DMS153 treated with DMSO at 0.1 percent for 48 hours (cell line): ENCODE measurements around the gene MYL6.
A peak's percentile ranks its signal among the peaks of the same experiment; 100 is the strongest.

Source experiments
- DNase-seq: peaks from one replicate; lab custom pipeline; 2025; ENCODE audit not compliant: unreplicated experiment; lab: John Stamatoyannopoulos, UW

Gene MYL6

DNA sequence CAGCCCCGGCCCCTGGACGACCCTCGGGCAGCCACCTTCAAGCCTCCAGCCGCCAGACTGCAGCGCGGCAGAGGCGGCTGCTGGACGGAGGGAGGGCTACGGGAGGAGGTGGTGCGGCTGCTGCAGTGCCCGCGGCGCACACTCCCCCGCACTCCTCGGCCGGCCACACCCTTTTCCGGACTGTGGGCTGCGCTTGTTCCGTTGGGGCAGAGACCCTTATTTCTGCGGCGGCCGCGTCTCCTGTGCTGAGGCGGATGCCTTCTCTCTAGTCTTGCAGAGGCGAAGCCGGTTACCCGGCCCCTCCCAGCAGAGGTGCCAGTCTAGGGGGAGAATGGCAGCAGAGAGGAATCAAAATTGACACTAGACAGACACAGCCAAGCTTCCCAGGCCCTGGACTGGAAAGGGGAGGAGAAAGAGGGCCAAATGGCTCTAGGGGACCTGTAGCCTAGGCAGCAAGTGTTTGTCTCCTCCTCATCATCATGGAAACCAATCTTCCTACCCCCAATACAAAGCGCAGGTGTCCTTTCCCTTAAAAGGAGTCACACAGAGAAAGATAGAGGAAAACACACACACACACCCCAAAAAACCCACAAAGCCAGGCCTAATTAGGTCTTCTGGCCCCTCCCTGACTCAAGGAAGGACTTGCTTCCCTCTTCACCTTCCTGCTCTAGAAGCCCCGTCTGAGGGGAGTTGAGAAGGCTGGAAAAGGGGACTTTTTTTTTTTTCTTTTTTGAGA is 28.8 kb upstream of the MYL6 start:
- peak; percentile 31 for DNase-seq

DNA sequence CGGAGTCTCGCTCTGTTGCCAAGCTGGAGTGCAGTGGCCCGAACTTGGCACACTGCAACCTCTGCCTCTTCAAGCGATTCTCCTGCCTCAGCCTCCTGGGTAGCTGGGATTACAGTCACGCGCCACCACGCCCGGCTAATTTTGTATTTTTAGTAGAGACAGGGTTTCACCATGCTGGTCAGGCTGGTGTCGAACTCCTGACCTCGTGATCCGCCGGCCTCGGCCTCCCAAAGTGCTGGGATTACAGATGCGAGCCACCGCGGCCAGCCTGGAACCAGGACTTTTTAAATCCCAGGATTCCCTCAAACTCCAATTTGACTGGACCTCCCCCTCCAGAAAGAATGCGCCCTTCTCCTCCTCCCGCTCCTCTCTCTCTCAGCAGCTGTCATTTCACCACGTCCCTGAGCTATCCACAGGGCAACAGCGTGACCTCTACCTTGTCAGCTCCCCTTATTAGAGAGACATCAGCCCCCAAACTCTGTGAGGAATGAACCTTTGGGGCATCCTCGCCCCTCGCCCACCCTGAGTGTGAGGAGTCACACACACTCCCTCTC is 28.1 kb upstream of the MYL6 start:
- DNase-seq = no peak

DNA sequence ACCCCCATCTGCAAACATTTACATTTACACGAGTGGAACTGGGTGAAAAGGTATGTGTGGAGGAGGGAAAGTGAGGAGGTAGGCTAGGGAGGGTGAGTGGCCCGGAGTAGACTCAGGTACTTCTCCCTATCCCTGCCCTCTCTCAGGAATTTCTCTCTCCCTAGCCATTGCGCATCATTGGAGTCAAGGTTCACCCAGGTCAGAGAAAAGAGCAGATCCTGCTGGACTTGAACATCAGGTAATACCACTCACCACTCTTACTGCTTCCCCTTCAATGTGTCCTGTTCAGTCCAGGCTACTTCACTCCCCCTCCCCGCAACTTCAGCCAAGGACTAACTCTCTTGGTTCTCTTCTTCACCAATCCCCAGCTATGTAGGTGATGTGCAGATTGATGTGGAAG is 27.3 kb upstream of the MYL6 start:
- DNase-seq = no peak

DNA sequence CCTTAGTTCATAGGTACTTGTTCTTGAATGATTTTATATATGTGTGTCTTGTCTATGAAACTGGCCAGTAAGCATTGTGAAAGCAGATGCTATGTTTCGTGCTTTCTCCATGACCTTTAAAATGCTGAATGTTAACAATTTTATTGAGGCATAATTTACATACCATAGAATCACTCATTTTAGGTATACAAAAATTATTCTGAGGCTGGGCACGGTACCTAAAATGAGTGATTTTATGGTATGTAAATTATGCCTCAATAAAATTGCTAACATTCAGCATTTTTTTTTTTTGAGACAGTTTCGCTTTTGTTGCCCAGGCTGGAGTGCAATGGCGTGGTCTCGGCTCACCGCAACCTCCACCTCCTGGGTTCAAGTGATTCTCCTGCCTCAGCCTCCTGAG is 23.3 kb upstream of the MYL6 start:
- DNase-seq = no peak

DNA sequence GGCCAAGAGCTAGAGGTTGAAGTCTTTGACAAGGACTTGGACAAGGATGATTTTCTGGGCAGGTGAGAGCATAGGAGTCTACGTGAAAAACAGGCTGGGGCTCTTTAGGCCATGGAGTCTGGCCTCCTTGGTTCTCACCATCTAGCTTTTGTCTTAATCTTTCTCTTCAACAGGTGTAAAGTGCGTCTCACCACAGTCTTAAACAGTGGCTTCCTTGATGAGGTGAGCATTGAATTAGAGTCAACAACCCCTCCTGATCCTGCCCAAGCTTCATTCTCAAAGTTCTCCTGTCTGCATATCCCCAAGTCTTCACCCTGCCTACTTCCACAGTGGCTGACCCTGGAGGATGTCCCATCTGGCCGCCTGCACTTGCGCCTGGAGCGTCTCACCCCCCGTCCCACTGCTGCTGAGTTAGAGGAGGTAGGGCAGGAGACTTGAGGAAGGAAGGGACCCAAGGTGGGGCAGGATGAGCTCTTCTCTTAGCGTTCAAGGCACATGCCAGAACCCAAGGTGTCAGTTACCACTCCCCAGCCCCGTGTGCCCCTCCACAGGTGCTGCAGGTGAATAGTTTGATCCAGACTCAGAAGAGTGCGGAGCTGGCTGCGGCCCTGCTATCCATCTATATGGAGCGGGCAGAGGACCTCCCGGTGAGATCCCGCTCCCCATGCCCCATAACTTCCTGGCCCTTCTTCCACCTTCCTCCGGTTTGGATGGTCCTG is 20.1 kb upstream of the MYL6 start:
- no peak for DNase-seq

DNA sequence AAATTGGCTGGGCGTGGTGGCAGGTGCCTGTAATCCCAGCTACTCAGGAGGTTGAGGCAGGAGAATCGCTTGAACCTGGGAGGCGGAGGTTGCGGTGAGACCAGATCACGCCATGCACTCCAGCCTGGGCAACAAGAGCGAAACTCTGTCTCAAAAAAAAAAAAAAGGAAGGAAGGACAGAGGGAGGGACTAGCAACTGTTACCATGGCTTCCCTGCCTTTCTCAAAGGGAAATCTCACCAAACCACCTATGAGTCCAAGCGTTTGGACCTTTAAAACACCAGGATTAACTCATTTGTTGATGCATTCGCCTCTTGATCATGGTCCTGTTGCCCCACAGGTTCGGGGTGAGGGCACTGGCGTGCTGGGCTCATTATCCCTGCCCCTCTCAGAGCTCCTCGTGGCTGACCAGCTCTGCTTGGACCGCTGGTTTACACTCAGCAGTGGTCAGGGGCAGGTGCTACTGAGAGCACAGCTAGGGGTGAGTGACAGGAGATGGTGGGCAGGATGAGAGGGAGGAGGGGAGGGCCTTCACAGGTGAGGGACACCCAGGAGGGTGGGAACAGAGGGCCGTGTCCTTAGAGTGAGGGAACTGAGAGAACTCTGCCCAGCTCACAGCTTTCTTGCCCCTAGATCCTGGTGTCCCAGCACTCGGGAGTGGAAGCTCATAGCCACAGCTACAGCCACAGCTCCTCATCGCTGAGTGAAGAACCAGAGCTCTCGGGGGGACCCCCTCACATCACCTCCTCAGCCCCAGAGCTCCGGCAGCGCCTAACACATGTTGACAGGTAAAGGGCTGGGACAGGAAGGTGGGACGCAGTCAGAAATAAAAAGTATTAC is 16.0 kb upstream of the MYL6 start:
- no peak for DNase-seq

DNA sequence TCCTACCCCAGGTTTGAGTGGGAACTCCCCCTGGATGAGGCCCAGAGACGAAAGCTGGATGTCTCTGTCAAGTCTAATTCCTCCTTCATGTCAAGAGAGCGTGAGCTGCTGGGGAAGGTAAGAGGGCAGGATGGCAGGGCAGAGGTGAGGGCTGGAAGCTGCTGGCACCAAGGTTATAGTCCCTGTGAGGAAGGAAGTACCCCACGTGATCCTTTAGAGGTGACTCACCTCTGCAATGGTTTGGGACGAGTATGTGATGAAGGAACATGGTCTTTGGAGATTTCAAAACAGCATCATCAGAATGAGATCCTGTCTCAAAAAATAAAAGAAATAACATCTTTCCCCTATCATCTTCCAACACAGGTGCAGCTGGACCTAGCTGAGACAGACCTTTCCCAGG is 14.9 kb upstream of the MYL6 start:
- DNase-seq = no peak

DNA sequence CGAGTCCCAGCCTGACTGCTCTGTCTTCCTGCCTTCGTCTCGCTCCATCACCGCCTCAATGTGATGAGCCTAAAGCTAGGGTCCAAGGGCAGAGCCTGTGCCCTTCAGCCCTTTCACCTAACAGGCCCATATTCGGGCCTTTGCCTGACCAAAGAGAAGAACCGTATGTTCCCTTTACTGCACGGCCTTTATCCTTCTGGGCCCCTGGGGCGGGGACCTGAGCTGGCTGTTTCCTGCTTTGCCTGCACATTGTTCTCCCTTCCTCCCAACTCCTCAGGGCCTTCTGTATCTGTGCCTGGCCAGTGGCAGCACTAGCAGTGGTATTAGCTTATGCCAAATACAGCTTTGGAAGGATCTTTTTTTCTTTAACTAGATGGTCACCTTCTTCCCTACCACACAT is 14.3 kb upstream of the MYL6 start:
- DNase-seq = no peak

DNA sequence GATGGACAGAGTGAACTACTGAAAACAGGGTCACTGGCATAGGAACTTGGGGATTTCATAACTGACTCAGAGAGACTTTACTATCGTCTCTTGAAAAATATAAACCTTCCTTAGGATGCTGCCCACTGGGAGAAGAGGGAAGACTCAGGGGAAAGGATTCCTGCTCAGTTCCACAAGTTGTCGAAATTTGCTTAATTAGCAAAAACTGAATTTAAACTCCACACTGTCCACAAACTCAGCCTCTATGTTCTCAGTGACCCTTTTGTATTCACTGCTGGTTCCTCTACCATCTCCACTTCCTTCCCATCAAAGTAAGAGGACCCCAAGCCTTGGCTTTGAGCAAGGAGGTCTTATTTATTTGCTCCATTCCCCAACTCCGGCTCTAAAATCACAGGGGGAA is 12.9 kb upstream of the MYL6 start:
- no peak for DNase-seq

DNA sequence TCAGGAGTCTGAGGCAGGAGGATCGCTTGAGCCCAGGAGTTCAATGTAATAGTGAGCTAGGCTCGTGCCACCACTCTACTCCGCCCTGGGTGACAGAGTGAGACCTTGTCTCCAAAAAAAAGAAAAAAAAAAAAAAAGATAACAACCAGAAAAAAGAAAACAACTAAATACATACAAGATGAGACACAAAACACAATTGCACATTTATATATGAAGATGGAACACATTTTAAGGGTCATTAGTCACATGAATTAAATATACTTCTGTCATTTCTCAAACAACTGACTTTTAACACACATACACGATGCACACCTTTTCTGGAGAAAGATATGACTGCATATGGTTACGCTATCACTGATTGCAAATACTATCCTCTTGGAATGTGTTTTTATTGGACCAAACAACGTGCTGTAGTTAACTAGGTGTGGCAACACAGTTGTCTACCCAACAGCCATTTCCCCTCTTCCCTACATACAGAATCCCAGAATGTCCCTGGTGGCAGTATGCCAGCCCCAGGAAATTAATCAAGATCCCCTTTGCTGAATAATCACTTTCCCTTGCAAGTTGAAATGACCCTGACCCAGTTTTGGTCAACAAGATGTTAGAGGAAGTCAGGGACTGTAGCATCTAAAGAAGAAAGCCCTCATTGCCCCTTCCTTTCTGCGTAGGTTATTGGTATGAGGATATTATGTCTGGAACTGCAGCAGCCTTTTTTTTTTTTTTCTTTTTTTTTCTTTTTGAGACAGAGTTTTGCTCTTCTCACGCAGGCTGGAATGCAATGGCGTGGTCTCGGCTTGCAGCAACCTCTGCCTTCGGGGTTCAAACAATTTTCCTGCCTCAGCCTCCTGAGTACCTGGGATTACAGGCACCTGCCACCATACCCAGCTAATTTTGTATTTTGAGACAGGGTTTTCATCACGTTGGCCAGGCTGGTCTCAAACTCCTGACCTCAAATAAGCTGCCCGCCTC is 11.4 kb upstream of the MYL6 start:
- no peak for DNase-seq

DNA sequence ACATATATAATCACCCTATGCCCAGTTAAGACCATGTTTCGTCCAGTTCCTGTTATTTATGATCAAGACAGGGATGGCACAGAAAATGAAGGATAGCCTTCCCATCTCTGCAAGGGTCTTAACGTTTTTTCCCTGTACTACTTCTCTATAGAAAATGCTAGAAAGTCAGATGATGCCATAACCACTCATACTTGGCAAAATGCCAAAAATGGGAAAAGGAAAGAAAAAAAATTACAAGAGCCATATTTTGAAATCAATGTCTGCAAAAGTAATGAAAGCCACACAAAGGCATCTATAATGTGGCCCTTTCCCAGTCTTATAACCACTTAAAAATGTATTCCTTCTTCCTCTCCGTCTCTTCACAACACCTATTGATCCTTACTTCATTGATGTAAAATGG is 7.6 kb upstream of the MYL6 start:
- no peak for DNase-seq

DNA sequence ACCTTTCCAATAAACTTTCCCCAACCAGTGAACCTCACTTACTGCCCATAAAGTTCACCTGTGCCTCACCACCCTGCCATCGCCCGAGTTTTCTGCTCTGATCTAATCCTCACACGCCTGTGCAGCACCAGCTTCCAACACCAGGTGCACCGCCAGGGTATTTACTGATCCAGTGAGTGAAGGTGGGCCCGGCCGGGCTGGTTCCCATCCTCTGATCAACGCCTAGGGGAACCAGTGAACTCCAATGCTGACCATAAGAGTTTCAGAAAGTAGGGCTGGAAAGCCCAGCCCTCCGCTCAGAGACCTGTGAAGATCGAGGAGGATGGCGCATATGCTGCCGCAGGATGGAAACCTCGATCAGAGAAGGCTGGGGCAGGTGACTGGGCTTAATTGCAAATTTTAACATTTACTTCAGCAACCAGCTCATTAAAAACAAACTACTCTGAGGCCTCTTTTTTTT is 6.5 kb upstream of the MYL6 start:
- peak; percentile 57 for DNase-seq

DNA sequence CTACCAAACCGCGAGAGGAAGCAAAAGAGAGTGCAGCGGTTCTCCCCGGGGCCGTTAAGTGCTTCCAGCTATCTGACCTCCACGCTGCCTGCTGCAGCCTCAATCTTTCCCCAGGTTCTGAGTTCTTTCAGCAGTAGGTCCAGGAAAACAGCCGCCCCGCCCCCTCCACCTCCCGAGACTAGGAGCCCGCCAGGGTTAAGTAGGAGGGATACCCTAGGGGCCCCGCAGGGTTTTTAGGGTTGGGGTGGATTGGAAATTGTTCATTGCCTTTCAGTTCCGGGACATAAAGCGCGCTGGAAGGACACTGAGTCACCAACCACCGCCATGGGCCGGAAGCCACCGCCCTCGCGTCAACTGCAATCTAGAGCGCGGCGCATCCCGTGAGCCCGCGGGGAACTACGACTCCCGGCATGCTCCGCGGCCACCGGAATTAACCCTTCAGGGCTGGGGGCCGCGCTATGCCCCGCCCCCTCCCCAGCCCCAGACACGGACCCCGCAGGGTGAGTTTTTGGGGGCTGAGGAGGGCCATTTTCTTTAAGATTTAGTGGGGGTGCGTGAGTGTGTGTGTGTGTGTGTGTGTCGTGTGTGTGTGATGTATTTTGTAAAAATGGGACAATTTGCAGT is 5.9 kb upstream of the MYL6 start, which contains the start of gene MYL6B:
TSS of gene MYL6B (plus strand) at position 456 of the 624 bp plus-strand sequence. CDS start 1,332 bp downstream, outside the sequence.
- DNase-seq = peak; percentile 90

DNA sequence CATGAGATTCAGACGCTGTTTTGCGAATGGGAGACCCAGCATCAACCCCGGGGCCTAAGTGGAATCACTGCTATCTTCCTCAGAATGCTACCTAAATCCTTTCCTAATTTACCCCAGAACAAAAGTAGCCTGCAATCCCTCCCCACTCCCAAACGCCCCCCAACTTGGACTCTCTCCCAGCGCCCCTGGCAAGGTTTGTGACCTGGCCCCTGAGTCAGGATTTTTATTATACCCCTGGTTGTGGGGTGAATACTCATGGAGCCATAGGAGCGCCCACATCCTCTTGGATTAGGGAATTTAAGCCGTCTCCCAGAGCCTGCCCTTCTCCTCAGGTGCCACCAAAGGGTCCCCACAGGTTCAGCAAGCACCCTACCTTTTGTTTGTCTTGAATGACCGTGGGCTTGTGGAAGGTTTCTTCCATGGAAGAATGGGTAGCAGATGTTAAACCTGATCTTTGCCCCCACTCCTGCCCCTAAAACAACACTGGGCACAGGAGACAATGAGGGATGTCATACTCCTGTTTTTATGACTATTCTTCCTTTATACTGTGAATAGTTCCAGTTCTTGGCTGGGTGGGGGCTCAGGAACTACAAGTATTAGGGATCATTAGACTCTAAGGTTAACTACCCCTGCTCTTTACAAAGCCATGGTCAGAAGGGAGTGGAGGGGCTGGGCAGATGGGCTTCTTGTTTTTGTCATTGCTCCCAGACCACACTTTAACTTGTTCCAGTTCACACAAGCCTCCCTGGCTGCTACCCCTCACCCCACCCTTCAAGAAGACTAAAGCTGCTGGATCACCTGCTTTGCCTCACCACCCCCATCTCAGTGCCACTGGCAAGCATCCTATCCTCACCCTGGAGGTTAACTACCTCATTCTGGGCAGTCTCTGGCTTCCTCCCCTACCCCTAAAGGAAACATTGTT is 5.1 kb upstream of the MYL6 start:
- no peak for DNase-seq

DNA sequence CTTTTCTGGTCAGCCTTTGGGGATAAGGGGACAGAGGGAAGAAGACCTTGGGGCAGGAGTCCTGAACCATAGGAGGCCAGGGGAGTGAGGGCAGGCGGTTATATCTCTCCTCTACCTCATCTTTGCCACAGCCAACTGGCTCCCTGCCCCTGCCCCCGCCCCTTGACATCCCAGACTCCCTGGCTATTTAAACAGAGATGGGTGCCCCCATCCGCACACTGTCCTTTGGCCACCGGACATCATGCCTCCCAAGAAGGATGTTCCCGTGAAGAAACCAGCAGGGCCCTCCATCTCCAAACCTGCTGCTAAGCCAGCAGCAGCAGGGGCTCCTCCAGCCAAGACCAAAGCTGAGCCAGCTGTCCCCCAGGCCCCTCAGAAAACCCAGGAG is 4.5 kb upstream of the MYL6 start:
- no peak for DNase-seq

DNA sequence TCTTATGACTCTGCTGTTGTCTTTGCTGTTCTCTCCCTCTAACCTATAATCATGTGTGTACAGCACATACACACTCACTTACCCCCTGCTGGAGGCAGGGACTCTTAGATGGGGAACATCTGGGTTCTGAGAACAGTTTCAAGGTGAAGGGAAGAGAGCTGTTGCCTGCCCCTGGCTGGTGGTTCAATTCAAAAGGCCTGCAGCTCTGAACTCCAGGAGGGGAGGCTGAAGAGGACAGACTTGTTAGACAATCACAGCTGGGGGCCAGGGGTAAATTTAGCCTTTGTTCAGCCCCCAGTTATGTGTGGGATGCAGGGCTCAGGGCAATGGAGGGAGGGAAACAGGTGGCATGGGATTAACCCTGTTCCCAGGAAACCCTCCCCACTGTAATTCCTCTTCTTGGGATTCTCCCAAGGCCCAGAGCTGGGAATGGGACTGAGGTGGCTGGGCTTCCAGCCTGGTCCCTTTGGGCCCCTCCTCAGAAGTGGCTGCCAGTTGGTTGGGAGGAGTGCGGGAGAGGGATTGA is 3.9 kb upstream of the MYL6 start:
- DNase-seq = no peak

DNA sequence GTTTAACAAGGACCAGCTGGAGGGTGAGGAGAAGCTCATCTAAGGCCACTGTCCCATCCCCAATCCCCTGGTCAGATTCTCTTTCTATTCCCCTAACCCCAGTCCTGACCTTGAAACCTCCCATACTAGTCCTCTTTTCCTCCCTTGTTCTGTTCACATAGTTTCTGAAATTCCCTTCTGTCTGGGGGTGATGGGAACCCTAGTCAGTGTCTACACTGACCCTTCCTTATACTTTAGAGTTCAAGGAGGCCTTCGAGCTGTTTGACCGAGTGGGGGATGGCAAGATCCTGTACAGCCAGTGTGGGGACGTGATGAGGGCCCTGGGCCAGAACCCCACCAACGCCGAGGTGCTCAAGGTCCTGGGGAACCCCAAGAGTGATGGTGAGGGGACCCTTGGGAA is 3.3 kb upstream of the MYL6 start:
- DNase-seq = no peak

DNA sequence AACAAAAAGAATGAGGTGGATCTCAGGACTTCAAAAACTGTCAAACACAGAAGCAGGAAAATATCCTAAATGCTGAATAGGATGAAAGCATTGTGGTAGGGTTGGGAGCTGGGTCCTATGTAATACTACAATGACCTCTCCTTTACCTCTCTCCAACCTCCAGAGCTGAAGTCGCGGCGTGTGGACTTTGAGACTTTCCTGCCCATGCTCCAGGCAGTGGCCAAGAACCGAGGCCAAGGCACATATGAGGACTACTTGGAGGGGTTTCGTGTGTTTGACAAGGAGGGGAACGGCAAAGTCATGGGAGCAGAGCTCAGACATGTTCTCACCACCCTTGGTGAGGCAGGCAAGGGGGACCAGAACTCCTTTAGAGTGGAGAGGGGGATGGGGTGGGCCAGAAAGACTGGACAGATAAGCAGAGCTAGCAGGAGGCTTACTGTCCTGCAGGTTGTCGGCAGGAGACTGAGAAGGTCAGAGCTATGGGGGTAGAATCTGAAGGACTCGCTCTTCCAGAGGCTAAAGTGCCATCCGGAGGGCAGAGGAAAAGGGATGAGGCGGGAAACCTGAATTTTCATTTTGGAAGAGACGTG is 2.8 kb upstream of the MYL6 start:
- no peak for DNase-seq
